ENCODE results near the gene ME3. TPM values are rescaled to one million over a fixed set of nuclear protein-coding genes. Genes with fewer than 3 reads are reported as not detected.

ME3 gene
- polyA plus RNA-seq, 1 donor (not counting 4 experiments of a cell fraction or from before 2014, with no cell fraction given) = 1.0 TPM

- Histone ChIP-seq H3K9me1 (ENCODE audit: control insufficient read depth, extremely low read depth, insufficient read depth, low read length) (no peaks in the 10 kb centered on the region), H3K4me1 (ENCODE audit: control insufficient read depth, extremely low read depth, insufficient read depth, low read length) (peaks cover 8% of the 10 kb centered on the region), H3K9ac (ENCODE audit: control insufficient read depth, extremely low read depth, insufficient read depth, low read length) (no peak overlapping the region), H3K79me2 (ENCODE audit: control insufficient read depth, insufficient read depth, low read length) (no peaks in the 10 kb centered on the region), H3K9me3 (ENCODE audit: control insufficient read depth, low read depth, low read length) (no peaks in the 10 kb centered on the region), H3K27ac (ENCODE audit: control insufficient read depth, insufficient read depth, low read length) (no peak overlapping the region), H3K4me2 (ENCODE audit: control insufficient read depth, extremely low read depth, insufficient read depth, low read depth, low read length) (no peak overlapping the region), H4K20me1 (ENCODE audit: control insufficient read depth, extremely low read depth, insufficient read depth, low read length) (no peaks in the 10 kb centered on the region), H3K36me3 (ENCODE audit: control insufficient read depth in 2 of 2, extremely low read depth in 1 of 2, insufficient read depth in 2 of 2, low read length in 2 of 2) (no peaks in the 10 kb centered on the region), H2AFZ (ENCODE audit: control insufficient read depth, low read length) (no peak overlapping the region), H3K27me3 (ENCODE audit: control insufficient read depth, extremely low read depth, insufficient read depth, low read length) (no peaks in the 10 kb centered on the region), H3K4me3 (ENCODE audit: control insufficient read depth in 2 of 3, extremely low read depth in 1 of 3, insufficient read depth in 2 of 3, low read depth in 1 of 3, low read length in 3 of 3) (no peak overlapping the region)
- no peak for TF ChIP-seq EZH2 (IDR thresholded peaks at IDR 0.05; ENCODE audit: low read length)
- TF ChIP-seq, protein P1, sequence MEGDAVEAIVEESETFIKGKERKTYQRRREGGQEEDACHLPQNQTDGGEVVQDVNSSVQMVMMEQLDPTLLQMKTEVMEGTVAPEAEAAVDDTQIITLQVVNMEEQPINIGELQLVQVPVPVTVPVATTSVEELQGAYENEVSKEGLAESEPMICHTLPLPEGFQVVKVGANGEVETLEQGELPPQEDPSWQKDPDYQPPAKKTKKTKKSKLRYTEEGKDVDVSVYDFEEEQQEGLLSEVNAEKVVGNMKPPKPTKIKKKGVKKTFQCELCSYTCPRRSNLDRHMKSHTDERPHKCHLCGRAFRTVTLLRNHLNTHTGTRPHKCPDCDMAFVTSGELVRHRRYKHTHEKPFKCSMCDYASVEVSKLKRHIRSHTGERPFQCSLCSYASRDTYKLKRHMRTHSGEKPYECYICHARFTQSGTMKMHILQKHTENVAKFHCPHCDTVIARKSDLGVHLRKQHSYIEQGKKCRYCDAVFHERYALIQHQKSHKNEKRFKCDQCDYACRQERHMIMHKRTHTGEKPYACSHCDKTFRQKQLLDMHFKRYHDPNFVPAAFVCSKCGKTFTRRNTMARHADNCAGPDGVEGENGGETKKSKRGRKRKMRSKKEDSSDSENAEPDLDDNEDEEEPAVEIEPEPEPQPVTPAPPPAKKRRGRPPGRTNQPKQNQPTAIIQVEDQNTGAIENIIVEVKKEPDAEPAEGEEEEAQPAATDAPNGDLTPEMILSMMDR (optimal IDR thresholded peaks at IDR 0.05 in 1 of 3, IDR thresholded peaks at IDR 0.05 in 1 of 3, conservative IDR thresholded peaks at IDR 0.05 in 1 of 3; ENCODE audit: extremely low read depth in 1 of 3, insufficient read depth in 2 of 3, low read length in 3 of 3) = no peak
- dilution Hi-C loops (cut with MboI; ENCODE audit: extremely low pct_ligation_motif_present, low sequenced_read_pairs) = no loop called here
- DNase-seq (ENCODE audit: low read depth, low spot score) (no peak), FAIRE-seq (no peak)
Observed at GRCh38 chr11:86500500-86501140, 171.8 kb downstream of the ME3 start.

- dilution Hi-C loops (cut with MboI; ENCODE audit: extremely low pct_ligation_motif_present, low sequenced_read_pairs) = no loop called here
Observed at GRCh38 chr11:86499723-86500129, 172.7 kb downstream of the ME3 start.

More at GRCh38 chr11:86499723-86500129, 172.7 kb downstream of the ME3 start:
- Histone ChIP-seq H4K20me1 (ENCODE audit: control insufficient read depth, extremely low read depth, insufficient read depth, low read length) (no peaks in the 10 kb centered on the region), H3K4me2 (ENCODE audit: control insufficient read depth, extremely low read depth, insufficient read depth, low read depth, low read length) (no peak overlapping the region), H3K27me3 (ENCODE audit: control insufficient read depth, extremely low read depth, insufficient read depth, low read length) (no peaks in the 10 kb centered on the region), H3K9me3 (ENCODE audit: control insufficient read depth, low read depth, low read length) (no peaks in the 10 kb centered on the region), H3K79me2 (ENCODE audit: control insufficient read depth, insufficient read depth, low read length) (no peaks in the 10 kb centered on the region), H2AFZ (ENCODE audit: control insufficient read depth, low read length) (no peak overlapping the region), H3K9ac (ENCODE audit: control insufficient read depth, extremely low read depth, insufficient read depth, low read length) (no peak overlapping the region), H3K4me1 (ENCODE audit: control insufficient read depth, extremely low read depth, insufficient read depth, low read length) (peaks cover 8% of the 10 kb centered on the region), H3K4me3 (ENCODE audit: control insufficient read depth in 2 of 3, extremely low read depth in 1 of 3, insufficient read depth in 2 of 3, low read depth in 1 of 3, low read length in 3 of 3) (no peak overlapping the region), H3K36me3 (ENCODE audit: control insufficient read depth in 2 of 2, extremely low read depth in 1 of 2, insufficient read depth in 2 of 2, low read length in 2 of 2) (no peaks in the 10 kb centered on the region), H3K27ac (ENCODE audit: control insufficient read depth, insufficient read depth, low read length) (no peak overlapping the region), H3K9me1 (ENCODE audit: control insufficient read depth, extremely low read depth, insufficient read depth, low read length) (no peaks in the 10 kb centered on the region)
- FAIRE-seq (no peak), DNase-seq (ENCODE audit: low read depth, low spot score) (no peak)
- TF ChIP-seq EZH2 (IDR thresholded peaks at IDR 0.05; ENCODE audit: low read length) = no peak
- TF ChIP-seq, protein P1 (optimal IDR thresholded peaks at IDR 0.05 in 1 of 3, IDR thresholded peaks at IDR 0.05 in 1 of 3, conservative IDR thresholded peaks at IDR 0.05 in 1 of 3; ENCODE audit: extremely low read depth in 1 of 3, insufficient read depth in 2 of 3, low read length in 3 of 3) = no peak
